Vagina (tissue), 2 donors: ENCODE data around the gene ST8SIA3.

Experiments
- CTCF ChIP-seq, 3 experiments: fragments of 450-650 bp in 2 of 3; fragments of 200-600 bp in 1 of 3; sonication (generic) in 1 of 3; IDR thresholded peaks; one replicate each; pipeline ENCODE4 v1.5.1; 2017 to 2019; ENCODE audit warnings: antibody characterized with exemption in 3 of 3, mild to moderate bottlenecking in 2 of 3, moderate library complexity in 2 of 3
- POLR2AphosphoS5 ChIP-seq, 2 donors: sonication (generic); formaldehyde crosslinking; IDR thresholded peaks; one replicate each; pipeline ENCODE4 v1.9.0; 2017; ENCODE audit warnings: antibody characterized with exemption in 2 of 2, mild to moderate bottlenecking in 2 of 2, low read depth in 1 of 2; ENCODE audit not compliant: insufficient read depth in 1 of 2

- TF ChIP-seq POLR2AphosphoS5 (IDR thresholded peaks at IDR 0.05; ENCODE audit: insufficient read depth in 1 of 2, low read depth in 1 of 2): no peak
- no peak for TF ChIP-seq CTCF (IDR thresholded peaks at IDR 0.05)
Measured at GRCh38 chr18:57347784-57348183, 4.6 kb upstream of the ST8SIA3 start.
